Loucy (cell line): ENCODE results near the gene ZFAND3.

ENCODE experiments used
- CTCF ChIP-seq: fragments of 200-600 bp; sonication (generic); conservative IDR thresholded peaks from 2 replicates; pipeline ENCODE4 v1.5.1; 2014; ENCODE audit warnings: mild to moderate bottlenecking, antibody characterized with exemption, low read length
- EZH2phosphoT487 ChIP-seq: fragments of 200-600 bp; IDR thresholded peaks from 2 replicates; pipeline ENCODE4 v1.6.1; 2018; ENCODE audit warnings: antibody characterized with exemption, mild to moderate bottlenecking, moderate library complexity, borderline replicate concordance

GRCh38 chr6:38158762-38159350 lies 339.3 kb downstream of the ZFAND3 start:
- TF ChIP-seq CTCF (no peak), EZH2phosphoT487 (no peak)
